ENCODE results near the gene ZDHHC21. TPM values are rescaled to one million over a fixed set of nuclear protein-coding genes. Genes with fewer than 3 reads are reported as not detected.
A peak's percentile ranks its signal among the peaks of the same experiment; 100 is the strongest.

Gene ZDHHC21
- polyA plus RNA-seq (2013, experiment 1 of 2): 4.9 TPM
- 5.0 TPM for polyA plus RNA-seq (2013, experiment 2 of 2)

- H2BK5ac ChIP-seq (ENCODE audit: low read length): no peak within 1 kb of the TSS
- H3K56ac ChIP-seq (ENCODE audit: low read length): peak within 1 kb of the TSS; percentile 85
- H3K4ac ChIP-seq (ENCODE audit: low read depth, low read length): no peak within 1 kb of the TSS
- peak within 1 kb of the TSS; percentile 82 for H3K4me2 ChIP-seq (ENCODE audit: low read length)
- no peaks in the 10 kb centered on the region for H3K4me1 ChIP-seq (ENCODE audit: control insufficient read depth, low read depth, low read length)
- no peak within 1 kb of the TSS for H2BK120ac ChIP-seq (ENCODE audit: low read depth, low read length)
- no peak within 1 kb of the TSS for H3K23ac ChIP-seq (ENCODE audit: low read length)
- H3K79me2 ChIP-seq (ENCODE audit: control insufficient read depth, insufficient read depth, low read length): peaks cover 1% of the 10 kb centered on the region
- no peak within 1 kb of the TSS for H2BK15ac ChIP-seq (replicated peaks; ENCODE audit: low read depth)
- peak; percentile 74 for DNase-seq
- no peaks in the 10 kb centered on the region for H3K79me1 ChIP-seq (ENCODE audit: low read length)
- no peak within 1 kb of the TSS for H4K8ac ChIP-seq (ENCODE audit: low read depth, low read length)
- H3K36me3 ChIP-seq (ENCODE audit: control insufficient read depth, insufficient read depth, low read length): peaks cover 3% of the 10 kb centered on the region
- no CpG with 5 or more reads among the region's 50 CpGs for WGBS (ENCODE audit: extremely low coverage, insufficient coverage, low lambda C conversion rate)
- peak within 1 kb of the TSS; percentile 72 for H3K9ac ChIP-seq (ENCODE audit: low read length)
- H3K27ac ChIP-seq (ENCODE audit: low read depth, low read length): peak within 1 kb of the TSS; percentile 32
- no peaks in the 10 kb centered on the region for H3K27me3 ChIP-seq (ENCODE audit: insufficient read depth, low read length, poor library complexity)
- no peak within 1 kb of the TSS for H4K5ac ChIP-seq (ENCODE audit: low read length)
- H3K18ac ChIP-seq (ENCODE audit: low read length): peak within 1 kb of the TSS; percentile 54
- no peak within 1 kb of the TSS for H2AK5ac ChIP-seq (ENCODE audit: low read length)
- peak within 1 kb of the TSS; percentile 45 for H3K4me3 ChIP-seq (ENCODE audit: low read length)
Measured at GRCh38 chr9:14693251-14693861, at the start of gene ZDHHC21. Gene ZDHHC21, minus strand, starts transcription at chr9:14693432. Its CDS starts 19,092 bp downstream, at chr9:14674340.

GRCh38 chr9:14741369-14741768 is 48.1 kb upstream of the ZDHHC21 start:
- peak overlapping the region; percentile 41 for H2AK5ac ChIP-seq (ENCODE audit: low read length)
- no peak overlapping the region for H3K4me2 ChIP-seq (ENCODE audit: low read length)
- H3K4me1 ChIP-seq (ENCODE audit: control insufficient read depth, low read depth, low read length): peaks cover 10% of the 10 kb centered on the region
- H3K23ac ChIP-seq (ENCODE audit: low read length): no peak overlapping the region
- peak overlapping the region; percentile 92 for H4K5ac ChIP-seq (ENCODE audit: low read length)
- peak overlapping the region; percentile 84 for H3K56ac ChIP-seq (ENCODE audit: low read length)
- peak overlapping the region; percentile 63 for H3K27ac ChIP-seq (ENCODE audit: low read depth, low read length)
- H3K4me3 ChIP-seq (ENCODE audit: low read length): no peak overlapping the region
- H3K79me2 ChIP-seq (ENCODE audit: control insufficient read depth, insufficient read depth, low read length): peaks cover 4% of the 10 kb centered on the region
- peak overlapping the region; percentile 86 for H2BK120ac ChIP-seq (ENCODE audit: low read depth, low read length)
- peak overlapping the region; percentile 39 for H3K18ac ChIP-seq (ENCODE audit: low read length)
- no peaks in the 10 kb centered on the region for H3K27me3 ChIP-seq (ENCODE audit: insufficient read depth, low read length, poor library complexity)
- peak overlapping the region; percentile 99 for H2BK5ac ChIP-seq (ENCODE audit: low read length)
- H3K79me1 ChIP-seq (ENCODE audit: low read length): no peaks in the 10 kb centered on the region
- no CpG with 5 or more reads among the region's 3 CpGs for WGBS (ENCODE audit: extremely low coverage, insufficient coverage, low lambda C conversion rate)
- H3K36me3 ChIP-seq (ENCODE audit: control insufficient read depth, insufficient read depth, low read length): peaks cover 1% of the 10 kb centered on the region
- H2BK15ac ChIP-seq (replicated peaks; ENCODE audit: low read depth): no peak overlapping the region
- H4K8ac ChIP-seq (ENCODE audit: low read depth, low read length): no peak overlapping the region
- H3K9ac ChIP-seq (ENCODE audit: low read length): peak overlapping the region; percentile 53
- H3K4ac ChIP-seq (ENCODE audit: low read depth, low read length): peak overlapping the region; percentile 59
- DNase-seq: peak; percentile 66

- H3K4me2 ChIP-seq (ENCODE audit: low read length): no peak overlapping the region
- H3K27ac ChIP-seq (ENCODE audit: low read depth, low read length): no peak overlapping the region
- no peak overlapping the region for H3K4ac ChIP-seq (ENCODE audit: low read depth, low read length)
- peaks cover 1% of the 10 kb centered on the region for H3K36me3 ChIP-seq (ENCODE audit: control insufficient read depth, insufficient read depth, low read length)
- H3K9ac ChIP-seq (ENCODE audit: low read length): no peak overlapping the region
- H3K4me1 ChIP-seq (ENCODE audit: control insufficient read depth, low read depth, low read length): peaks cover 7% of the 10 kb centered on the region
- no peak overlapping the region for H3K56ac ChIP-seq (ENCODE audit: low read length)
- H2BK120ac ChIP-seq (ENCODE audit: low read depth, low read length): no peak overlapping the region
- H2BK5ac ChIP-seq (ENCODE audit: low read length): no peak overlapping the region
- no peak overlapping the region for H3K18ac ChIP-seq (ENCODE audit: low read length)
- H4K5ac ChIP-seq (ENCODE audit: low read length): no peak overlapping the region
- no peaks in the 10 kb centered on the region for H3K79me2 ChIP-seq (ENCODE audit: control insufficient read depth, insufficient read depth, low read length)
- no CpG with 5 or more reads among the region's 5 CpGs for WGBS (ENCODE audit: extremely low coverage, insufficient coverage, low lambda C conversion rate)
- H3K23ac ChIP-seq (ENCODE audit: low read length): no peak overlapping the region
- no peak overlapping the region for H3K4me3 ChIP-seq (ENCODE audit: low read length)
- no peak for DNase-seq
- H2AK5ac ChIP-seq (ENCODE audit: low read length): no peak overlapping the region
- H3K27me3 ChIP-seq (ENCODE audit: insufficient read depth, low read length, poor library complexity): no peaks in the 10 kb centered on the region
- H2BK15ac ChIP-seq (replicated peaks; ENCODE audit: low read depth): no peak overlapping the region
- H4K8ac ChIP-seq (ENCODE audit: low read depth, low read length): no peak overlapping the region
- H3K79me1 ChIP-seq (ENCODE audit: low read length): no peaks in the 10 kb centered on the region
Measured at GRCh38 chr9:14733133-14733532, 39.9 kb upstream of the ZDHHC21 start.

GRCh38 chr9:14731294-14731981 is 38.2 kb upstream of the ZDHHC21 start:
- Histone ChIP-seq H2BK120ac (ENCODE audit: low read depth, low read length) (peak overlapping the region; percentile 67), H4K5ac (ENCODE audit: low read length) (peak overlapping the region; percentile 21), H3K27ac (ENCODE audit: low read depth, low read length) (peak overlapping the region; percentile 64), H3K79me1 (ENCODE audit: low read length) (no peaks in the 10 kb centered on the region), H2BK15ac (replicated peaks; ENCODE audit: low read depth) (peak overlapping the region; percentile 57), H3K23ac (ENCODE audit: low read length) (no peak overlapping the region), H3K4me2 (ENCODE audit: low read length) (no peak overlapping the region), H3K9ac (ENCODE audit: low read length) (no peak overlapping the region), H2BK5ac (ENCODE audit: low read length) (peak overlapping the region; percentile 83), H3K4me1 (ENCODE audit: control insufficient read depth, low read depth, low read length) (peaks cover 4% of the 10 kb centered on the region), H3K56ac (ENCODE audit: low read length) (peak overlapping the region; percentile 66), H3K4me3 (ENCODE audit: low read length) (no peak overlapping the region), H2AK5ac (ENCODE audit: low read length) (peak overlapping the region; percentile 53), H3K36me3 (ENCODE audit: control insufficient read depth, insufficient read depth, low read length) (no peaks in the 10 kb centered on the region), H3K79me2 (ENCODE audit: control insufficient read depth, insufficient read depth, low read length) (no peaks in the 10 kb centered on the region), H4K8ac (ENCODE audit: low read depth, low read length) (no peak overlapping the region), H3K18ac (ENCODE audit: low read length) (peak overlapping the region; percentile 87), H3K27me3 (ENCODE audit: insufficient read depth, low read length, poor library complexity) (no peaks in the 10 kb centered on the region), H3K4ac (ENCODE audit: low read depth, low read length) (no peak overlapping the region)
- no CpG with 5 or more reads among the region's 1 CpG for WGBS (ENCODE audit: extremely low coverage, insufficient coverage, low lambda C conversion rate)
- DNase-seq: peak; percentile 42

- peak overlapping the region; percentile 8 for H3K18ac ChIP-seq (ENCODE audit: low read length)
Measured at GRCh38 chr9:14730461-14730898, 37.2 kb upstream of the ZDHHC21 start.

More at GRCh38 chr9:14730461-14730898, 37.2 kb upstream of the ZDHHC21 start:
- Histone ChIP-seq H3K9ac (ENCODE audit: low read length) (no peak overlapping the region), H3K36me3 (ENCODE audit: control insufficient read depth, insufficient read depth, low read length) (no peaks in the 10 kb centered on the region), H2BK120ac (ENCODE audit: low read depth, low read length) (no peak overlapping the region), H3K4me1 (ENCODE audit: control insufficient read depth, low read depth, low read length) (peaks cover 9% of the 10 kb centered on the region), H3K27me3 (ENCODE audit: insufficient read depth, low read length, poor library complexity) (no peaks in the 10 kb centered on the region), H3K23ac (ENCODE audit: low read length) (no peak overlapping the region), H2BK5ac (ENCODE audit: low read length) (peak overlapping the region; percentile 28), H2AK5ac (ENCODE audit: low read length) (peak overlapping the region; percentile 31), H3K4ac (ENCODE audit: low read depth, low read length) (peak overlapping the region; percentile 57), H3K79me2 (ENCODE audit: control insufficient read depth, insufficient read depth, low read length) (no peaks in the 10 kb centered on the region), H3K4me3 (ENCODE audit: low read length) (no peak overlapping the region), H4K8ac (ENCODE audit: low read depth, low read length) (no peak overlapping the region), H2BK15ac (replicated peaks; ENCODE audit: low read depth) (no peak overlapping the region), H3K27ac (ENCODE audit: low read depth, low read length) (no peak overlapping the region), H4K5ac (ENCODE audit: low read length) (no peak overlapping the region), H3K56ac (ENCODE audit: low read length) (peak overlapping the region; percentile 11), H3K79me1 (ENCODE audit: low read length) (no peaks in the 10 kb centered on the region), H3K4me2 (ENCODE audit: low read length) (no peak overlapping the region)
- no CpG with 5 or more reads among the region's 2 CpGs for WGBS (ENCODE audit: extremely low coverage, insufficient coverage, low lambda C conversion rate)
- no peak for DNase-seq
